ENCODE measurements around the gene TF.

- TF ChIP-seq CTCF (optimal IDR thresholded peaks at IDR 0.05 in 1 of 3, IDR thresholded peaks at IDR 0.05 in 1 of 3, conservative IDR thresholded peaks at IDR 0.05 in 1 of 3; ENCODE audit: extremely low read depth in 1 of 3, insufficient read depth in 2 of 3, low read length in 3 of 3) = no peak
- no peak for TF ChIP-seq EZH2 (IDR thresholded peaks at IDR 0.05; ENCODE audit: low read length)
Observed at GRCh38 chr3:133709139-133709750, 36.9 kb upstream of the TF start.
